Measurements from ENCODE around the gene B4GALT5. TPM values are rescaled to one million over a fixed set of nuclear protein-coding genes. Genes with fewer than 3 reads are reported as not detected.
"Not testable (repeated sequence)": the region's sequence is repeated elsewhere in the genome, so short reads cannot be mapped to it uniquely, and the experiment has no call there.

The B4GALT5 gene
- polyA plus RNA-seq, 1 donor, result 31.4 TPM

- DNase-seq (ENCODE audit: low read depth), result no peak
These were observed 23.6 kb upstream of the B4GALT5 start for GRCh38 chr20:49737260-49737659.

- DNase-seq (ENCODE audit: low read depth), result no peak
These were observed 16.1 kb upstream of the B4GALT5 start for GRCh38 chr20:49729780-49730179.

GRCh38 chr20:49727894-49728885 lies 14.5 kb upstream of the B4GALT5 start:
- DNase-seq (ENCODE audit: low read depth), result no peak

DNA sequence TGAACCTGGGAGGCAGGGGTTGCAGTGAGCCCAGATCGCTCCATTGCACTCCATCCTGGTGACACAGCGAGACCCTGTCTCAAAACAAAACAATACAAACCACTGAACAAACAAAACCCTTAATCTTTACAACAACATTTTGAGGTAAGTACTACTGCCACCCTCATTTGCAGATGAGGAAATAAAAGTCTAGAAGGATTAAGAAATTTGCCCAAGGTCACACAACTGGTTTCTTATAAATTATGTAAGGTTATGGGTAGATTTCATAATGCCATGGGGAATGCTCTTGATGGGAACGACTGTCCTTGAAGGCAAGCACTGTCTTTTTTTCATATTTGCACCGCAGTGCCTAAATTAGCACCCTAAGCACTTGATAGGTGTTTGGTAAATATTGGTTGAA lies 13.8 kb upstream of the B4GALT5 start:
- no peak for DNase-seq (ENCODE audit: low read depth)

GRCh38 chr20:49725694-49726093 lies 12.0 kb upstream of the B4GALT5 start:
- DNase-seq (ENCODE audit: low read depth), result no peak

GRCh38 chr20:49725224-49725606 lies 11.5 kb upstream of the B4GALT5 start:
- DNase-seq (ENCODE audit: low read depth), result not testable (repeated sequence)

GRCh38 chr20:49724408-49725223 lies 10.9 kb upstream of the B4GALT5 start:
- DNase-seq (ENCODE audit: low read depth), result peak; percentile 29

DNA sequence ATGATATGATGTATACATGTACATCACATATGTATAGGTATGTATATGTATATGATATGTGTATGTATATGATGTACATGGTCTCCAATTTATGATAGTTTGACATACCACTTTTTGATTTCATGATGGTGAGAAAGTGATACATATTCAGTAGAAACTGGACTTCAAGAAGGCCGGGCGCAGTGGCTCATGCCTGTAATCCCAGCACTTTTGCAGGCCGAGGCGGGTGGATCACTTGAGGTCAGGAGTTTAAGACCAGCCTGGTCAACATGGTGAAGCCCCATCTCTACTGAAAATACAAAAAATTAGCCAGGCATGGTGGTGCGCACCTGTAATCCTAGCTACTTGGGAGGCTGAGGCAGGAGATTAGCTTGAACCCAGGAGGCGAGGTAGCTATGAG lies 10.1 kb upstream of the B4GALT5 start:
- DNase-seq (ENCODE audit: low read depth), result not testable (repeated sequence)

- DNase-seq (ENCODE audit: low read depth), result not testable (repeated sequence)
These were observed 7.6 kb upstream of the B4GALT5 start for GRCh38 chr20:49721326-49721725.

DNA sequence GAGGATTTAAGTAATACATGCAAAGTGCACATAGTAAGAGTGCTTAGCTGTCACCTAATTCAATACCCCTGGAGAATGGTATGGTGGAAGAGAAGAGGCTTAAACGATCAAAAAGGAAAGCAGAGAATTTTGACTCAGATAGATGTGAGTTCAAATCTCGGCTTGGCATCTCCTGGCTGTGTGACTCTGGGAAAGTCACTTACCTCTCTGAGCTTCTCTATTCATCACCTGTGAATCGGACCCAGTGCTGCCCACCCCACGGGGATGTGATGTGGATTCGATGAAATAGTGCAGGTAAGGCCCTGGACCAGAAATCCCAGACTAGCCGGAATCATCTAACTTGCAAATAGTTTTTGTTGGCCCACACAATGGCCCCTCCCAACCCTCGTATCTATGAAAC lies 1.8 kb upstream of the B4GALT5 start:
- DNase-seq (ENCODE audit: low read depth), result no peak

GRCh38 chr20:49712996-49713752 lies 504 bp downstream of the B4GALT5 start:
- no peak for DNase-seq (ENCODE audit: low read depth)

- no peak for DNase-seq (ENCODE audit: low read depth)
These were observed 1.1 kb downstream of the B4GALT5 start for GRCh38 chr20:49712646-49712995.

- DNase-seq (ENCODE audit: low read depth), result no peak
These were observed 1.6 kb downstream of the B4GALT5 start for GRCh38 chr20:49712118-49712517.

GRCh38 chr20:49711667-49711987 lies 2.1 kb downstream of the B4GALT5 start:
- no peak for DNase-seq (ENCODE audit: low read depth)

- DNase-seq (ENCODE audit: low read depth), result no peak
These were observed 2.6 kb downstream of the B4GALT5 start for GRCh38 chr20:49710971-49711666.

DNA sequence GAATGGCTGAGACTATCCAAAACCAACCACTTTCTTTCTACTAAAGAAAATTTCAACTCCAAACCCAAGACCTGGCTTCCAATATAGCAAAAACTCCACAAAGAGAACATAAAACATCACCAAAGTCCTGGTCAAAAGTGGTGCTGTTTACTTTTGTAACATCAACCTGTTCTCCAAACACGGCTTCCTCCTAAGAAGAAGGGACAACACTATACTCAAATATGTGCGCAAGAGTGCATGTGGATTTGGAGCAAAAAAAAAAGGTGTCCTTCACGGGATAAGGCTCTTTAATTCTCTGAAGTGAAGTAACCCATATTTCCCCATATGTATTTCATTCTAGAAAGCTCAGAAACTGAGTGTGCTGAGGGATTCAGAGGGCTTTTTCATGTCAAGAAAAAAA lies 6.6 kb downstream of the B4GALT5 start:
- DNase-seq (ENCODE audit: low read depth), result no peak

DNA sequence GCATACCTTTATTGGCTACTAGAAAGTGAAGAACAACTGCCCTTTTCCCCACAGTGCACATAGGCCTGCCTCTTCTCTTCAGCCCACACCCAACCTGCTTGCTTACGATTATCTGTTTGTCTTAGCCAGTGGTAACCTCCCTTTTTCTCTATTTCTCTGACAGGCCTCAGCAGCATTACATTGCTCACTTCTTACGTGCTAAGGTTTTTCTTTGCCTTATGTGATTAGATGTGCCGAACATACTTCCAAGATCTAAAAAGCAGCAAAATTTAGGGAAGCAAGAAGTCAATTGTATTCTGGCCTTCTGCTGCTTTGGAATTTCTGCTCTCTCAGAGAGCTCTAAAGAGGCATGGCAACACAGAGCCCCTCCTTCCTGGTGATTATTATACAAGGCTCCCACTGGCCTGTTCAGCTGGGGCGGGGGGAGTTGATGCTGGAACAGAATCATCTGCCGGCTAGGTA lies 7.0 kb downstream of the B4GALT5 start:
- no peak for DNase-seq (ENCODE audit: low read depth)

- DNase-seq (ENCODE audit: low read depth), result not testable (repeated sequence)
These were observed 7.8 kb downstream of the B4GALT5 start for GRCh38 chr20:49705893-49706292.

DNA sequence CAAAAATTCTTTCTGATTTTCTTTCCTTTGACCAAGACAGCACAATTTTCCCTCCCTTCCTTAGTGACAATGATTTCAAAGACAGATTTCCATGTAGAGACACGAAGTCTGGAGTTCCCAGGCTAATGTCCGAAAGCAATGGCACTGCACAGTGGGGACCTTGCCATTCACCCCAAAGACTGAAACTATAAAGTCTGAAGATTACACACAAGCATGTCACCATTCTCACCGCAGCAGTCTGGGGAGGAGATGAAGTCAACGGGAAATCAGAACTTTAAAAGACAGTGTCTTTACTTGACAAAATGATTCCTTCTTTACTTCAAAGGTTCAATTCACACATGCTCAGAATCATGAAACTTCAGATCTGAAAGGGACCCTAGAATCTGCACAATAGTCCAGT lies 8.3 kb downstream of the B4GALT5 start:
- DNase-seq (ENCODE audit: low read depth), result no peak

- no peak for DNase-seq (ENCODE audit: low read depth)
These were observed 8.7 kb downstream of the B4GALT5 start for GRCh38 chr20:49704932-49705336.

GRCh38 chr20:49701916-49702315 lies 11.8 kb downstream of the B4GALT5 start:
- DNase-seq (ENCODE audit: low read depth), result no peak

Data from forelimb muscle (tissue), 1 donor.